Lung (tissue), 12 donors: Measurements from ENCODE around the gene SKOR2. TPM values are rescaled to one million over a fixed set of nuclear protein-coding genes. Genes with fewer than 3 reads are reported as not detected.

ENCODE experiments used
- ATAC-seq: fragments of 200-7000 bp; cut with Tn5 transposase; one replicate; pipeline ENCODE4 v1.9.1; 2020; ENCODE audit warnings: moderate number of reproducible peaks; ENCODE audit not compliant: insufficient read depth, low FRiP score
- DNase-seq, 3 donors: peaks; one replicate each; pipeline ENCODE4 v3.0.0-alpha.2; 2013 to 2017
- H3K27ac ChIP-seq, 2 donors: one replicate each; pipeline ENCODE4 v1.5.1; 2013; ENCODE audit warnings: mild to moderate bottlenecking in 2 of 2, moderate library complexity in 2 of 2, control low read depth in 1 of 2, inconsistent platforms in 1 of 2, low read depth in 1 of 2, low read length in 1 of 2
- H3K27me3 ChIP-seq, 3 donors: one replicate each; pipeline ENCODE4 v1.5.1; 2013; ENCODE audit warnings: low read length in 2 of 3; ENCODE audit not compliant: control insufficient read depth in 3 of 3, insufficient read depth in 3 of 3
- H3K36me3 ChIP-seq, 4 donors: one replicate each; pipeline ENCODE4 v1.5.1; 2013; ENCODE audit warnings: low read length in 4 of 4, mild to moderate bottlenecking in 1 of 4, moderate library complexity in 1 of 4; ENCODE audit not compliant: control insufficient read depth in 4 of 4, insufficient read depth in 4 of 4
- H3K4me1 ChIP-seq, 5 donors: one replicate each; pipeline ENCODE4 v1.5.1; 2013; ENCODE audit warnings: low read length in 5 of 5, mild to moderate bottlenecking in 2 of 5, moderate library complexity in 1 of 5; ENCODE audit not compliant: control insufficient read depth in 5 of 5, insufficient read depth in 5 of 5
- H3K4me3 ChIP-seq: one replicate; pipeline ENCODE4 v1.5.1; 2013; ENCODE audit warnings: mild to moderate bottlenecking, control low read depth, moderate library complexity
- H3K9ac ChIP-seq, 2 donors: one replicate each; pipeline ENCODE4 v1.5.1; 2013; ENCODE audit warnings: low read length in 2 of 2, control low read depth in 1 of 2; ENCODE audit not compliant: insufficient read depth in 1 of 2
- H3K9me3 ChIP-seq, 4 donors: one replicate each; pipeline ENCODE4 v1.5.1; 2013; ENCODE audit warnings: low read length in 3 of 4, mild to moderate bottlenecking in 1 of 4, moderate library complexity in 1 of 4; ENCODE audit not compliant: control insufficient read depth in 4 of 4, insufficient read depth in 3 of 4
- WGBS, 2 donors: extraction: QIAGEN DNeasy Blood & Tissue Kit; methylation state at CpG; one replicate each; pipeline ENCODE4 v1.1.7; 2013; 5-methylcytosine and 5-hydroxymethylcytosine counted together
- polyA plus RNA-seq, 2 donors: library from polyadenylated mRNA; stranded (reverse); fragments of 200-250 nt; gene quantifications; one replicate each; pipeline ENCODE4 v1.2.1, GENCODE V29; 2013
- total RNA-seq, 2 donors: library from RNA; depleted of rRNA in 1 of 2; stranded (reverse); fragments of >200 nt in 1 of 2; gene quantifications; one replicate each; pipeline ENCODE4 v1.2.1, GENCODE V29; 2014 to 2021
- TF ChIP-seq, protein P1 (sequence below): IDR thresholded peaks from 2 replicates; pipeline ENCODE4 v1.5.1; 2012; ENCODE audit warnings: mild to moderate bottlenecking; ENCODE audit errors: control extremely low read depth, extremely low read depth
- donor health status: control.
- donor health status: control.
- donor health status: Bipolar disorder and iron deficiency.
- donor health status: healthy.
- donor health status: DM: yes; HTN: yes; CAD: no.

SKOR2 gene
- total and polyA plus RNA-seq, 4 donors = not detected

DNA sequence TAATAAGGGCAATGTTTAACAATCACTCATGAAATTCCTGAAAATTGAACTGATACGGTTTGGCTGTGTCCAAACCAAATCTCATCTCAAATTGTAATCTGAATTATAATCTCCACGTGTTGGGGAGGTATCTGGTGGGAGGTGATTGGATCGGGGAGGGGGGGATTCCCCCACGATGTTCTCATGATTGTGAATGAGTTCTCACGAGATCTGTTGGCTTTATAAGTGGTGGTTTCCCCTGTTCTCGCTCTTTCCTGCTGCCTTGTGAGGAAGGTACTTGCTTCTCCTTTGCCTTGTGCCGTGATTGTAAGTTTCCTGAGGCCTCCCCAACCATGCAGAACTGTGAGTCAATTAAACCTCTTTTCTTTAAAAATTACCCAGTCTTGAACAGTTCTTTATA is 34.0 kb upstream of the SKOR2 start:
- Histone ChIP-seq H3K36me3 (no peaks in the 10 kb centered on the region), H3K27me3 (peaks cover 0 to 2% (median 0%) of the 10 kb centered on the region in 3 donors), H3K27ac (no peak overlapping the region), H3K4me3 (no peak overlapping the region), H3K4me1 (no peaks in the 10 kb centered on the region), H3K9ac (no peak overlapping the region), H3K9me3 (no peaks in the 10 kb centered on the region)
- TF ChIP-seq, protein P1, sequence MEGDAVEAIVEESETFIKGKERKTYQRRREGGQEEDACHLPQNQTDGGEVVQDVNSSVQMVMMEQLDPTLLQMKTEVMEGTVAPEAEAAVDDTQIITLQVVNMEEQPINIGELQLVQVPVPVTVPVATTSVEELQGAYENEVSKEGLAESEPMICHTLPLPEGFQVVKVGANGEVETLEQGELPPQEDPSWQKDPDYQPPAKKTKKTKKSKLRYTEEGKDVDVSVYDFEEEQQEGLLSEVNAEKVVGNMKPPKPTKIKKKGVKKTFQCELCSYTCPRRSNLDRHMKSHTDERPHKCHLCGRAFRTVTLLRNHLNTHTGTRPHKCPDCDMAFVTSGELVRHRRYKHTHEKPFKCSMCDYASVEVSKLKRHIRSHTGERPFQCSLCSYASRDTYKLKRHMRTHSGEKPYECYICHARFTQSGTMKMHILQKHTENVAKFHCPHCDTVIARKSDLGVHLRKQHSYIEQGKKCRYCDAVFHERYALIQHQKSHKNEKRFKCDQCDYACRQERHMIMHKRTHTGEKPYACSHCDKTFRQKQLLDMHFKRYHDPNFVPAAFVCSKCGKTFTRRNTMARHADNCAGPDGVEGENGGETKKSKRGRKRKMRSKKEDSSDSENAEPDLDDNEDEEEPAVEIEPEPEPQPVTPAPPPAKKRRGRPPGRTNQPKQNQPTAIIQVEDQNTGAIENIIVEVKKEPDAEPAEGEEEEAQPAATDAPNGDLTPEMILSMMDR = no peak
- 59 to 64% methylated on average over 7 of the region's 7 CpGs for WGBS, 2 donors
- DNase-seq (no peak), ATAC-seq (no peak)

DNA sequence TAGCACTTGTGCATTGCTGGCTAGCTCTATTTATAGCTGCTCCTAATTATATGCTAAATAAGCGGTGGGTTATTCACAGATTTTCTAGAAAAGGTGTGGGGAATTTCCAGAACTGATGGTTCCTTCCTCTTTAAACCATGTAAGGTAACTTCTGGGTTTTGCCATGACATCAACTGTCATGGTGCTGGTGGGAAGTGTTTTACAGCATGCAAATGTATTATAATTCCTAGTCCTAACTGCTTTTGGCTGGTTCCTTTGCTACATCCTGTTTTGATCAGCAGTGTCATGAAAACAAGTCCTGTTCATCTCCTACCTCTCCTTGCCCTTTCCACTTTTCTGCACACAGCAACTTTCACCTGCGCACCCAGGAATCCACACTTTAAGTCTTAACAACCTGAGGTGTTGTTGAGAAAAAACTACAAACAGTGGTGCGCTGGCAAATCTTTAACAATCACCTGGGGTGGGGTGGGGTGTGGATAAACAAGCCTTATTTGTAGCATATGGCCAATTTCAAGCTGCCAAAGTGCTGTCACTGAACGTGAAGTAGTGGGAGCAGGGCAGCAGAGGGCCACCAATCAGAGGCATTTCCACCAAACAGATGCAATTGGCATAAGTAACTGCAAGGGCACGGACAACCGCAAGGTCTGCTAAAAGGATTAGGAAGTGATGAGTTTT is 33.4 kb upstream of the SKOR2 start:
- no peak overlapping the region for H3K9ac ChIP-seq
- no peak for DNase-seq
- H3K27me3 ChIP-seq = peaks cover 0 to 4% (median 0%) of the 10 kb centered on the region in 3 donors
- 63 to 68% methylated on average over 6 of the region's 6 CpGs for WGBS, 2 donors
- ATAC-seq = no peak
- no peak overlapping the region for H3K27ac ChIP-seq
- H3K36me3 ChIP-seq = no peaks in the 10 kb centered on the region
- H3K4me3 ChIP-seq = no peak overlapping the region
- TF ChIP-seq, protein P1 = no peak
- no peaks in the 10 kb centered on the region for H3K4me1 ChIP-seq
- H3K9me3 ChIP-seq = no peaks in the 10 kb centered on the region

DNA sequence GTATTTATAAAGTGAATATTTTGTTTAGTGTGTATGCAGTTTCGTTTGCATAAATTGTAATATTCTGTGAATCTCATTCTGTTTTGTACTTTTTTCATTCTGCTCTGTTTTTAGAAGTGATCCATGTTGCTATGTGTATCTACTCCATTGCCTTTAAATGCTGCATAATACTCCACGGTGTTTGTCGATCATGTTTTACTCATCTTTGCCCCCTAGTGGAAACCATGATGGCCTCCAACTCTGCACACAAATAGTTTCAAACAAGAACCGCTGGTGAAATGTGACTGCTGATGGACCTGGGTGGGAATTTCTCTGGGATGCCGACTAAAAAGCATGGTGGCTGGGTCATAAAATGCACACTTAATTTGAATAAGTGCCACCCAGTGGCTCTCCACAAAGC is 32.0 kb upstream of the SKOR2 start:
- Histone ChIP-seq H3K27me3 (peaks cover 0 to 3% (median 0%) of the 10 kb centered on the region in 3 donors), H3K9me3 (no peaks in the 10 kb centered on the region), H3K4me3 (no peak overlapping the region), H3K9ac (no peak overlapping the region), H3K27ac (no peak overlapping the region), H3K4me1 (no peaks in the 10 kb centered on the region), H3K36me3 (no peaks in the 10 kb centered on the region)
- WGBS, 2 donors = 49 to 53% methylated on average over 5 of the region's 5 CpGs
- no peak for ATAC-seq
- TF ChIP-seq, protein P1 = no peak
- DNase-seq = no peak

DNA sequence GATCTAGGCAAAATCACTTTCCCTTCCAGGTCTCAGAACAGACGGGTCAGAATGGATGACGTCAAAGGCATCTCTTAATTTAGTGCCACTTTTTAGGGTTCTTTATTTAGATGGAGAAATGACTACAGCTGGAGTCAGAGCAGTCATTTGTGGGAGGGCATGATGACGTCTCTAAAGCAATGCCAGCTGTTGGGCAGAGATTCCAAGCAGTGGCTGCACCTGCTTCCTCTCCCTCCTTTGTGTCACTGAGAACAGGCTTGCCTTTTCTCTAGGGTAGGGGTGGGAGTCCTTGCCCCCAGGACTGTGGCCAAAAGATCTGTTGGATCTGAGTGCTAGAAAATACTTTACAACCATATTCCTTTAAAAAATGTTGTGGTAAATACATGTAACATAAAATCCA is 28.7 kb upstream of the SKOR2 start:
- no peaks in the 10 kb centered on the region for H3K4me1 ChIP-seq
- no peaks in the 10 kb centered on the region for H3K36me3 ChIP-seq
- no peak overlapping the region for H3K9ac ChIP-seq
- peaks cover 0 to 7% (median 0%) of the 10 kb centered on the region in 3 donors for H3K27me3 ChIP-seq
- peaks cover 0 to 2% (median 0%) of the 10 kb centered on the region in 4 donors for H3K9me3 ChIP-seq
- no peak for ATAC-seq
- WGBS, 2 donors = 61 to 63% methylated on average over 3 of the region's 3 CpGs
- no peak overlapping the region for H3K27ac ChIP-seq
- no peak for DNase-seq
- H3K4me3 ChIP-seq = no peak overlapping the region
- TF ChIP-seq, protein P1 = no peak
